Measurements from ENCODE around the gene LIPC.
"Not testable (repeated sequence)": the region's sequence is repeated elsewhere in the genome, so short reads cannot be mapped to it uniquely, and the experiment has no call there.

Gene LIPC

GRCh38 chr15:58593870-58594269 lies 162.1 kb downstream of the LIPC start:
- no peak for DNase-seq

GRCh38 chr15:58594898-58595297 lies 163.1 kb downstream of the LIPC start:
- DNase-seq = no peak

GRCh38 chr15:58595516-58596263 lies 163.9 kb downstream of the LIPC start:
- no peak for DNase-seq

- DNase-seq = no peak
Observed at GRCh38 chr15:58597943-58598828, 166.4 kb downstream of the LIPC start.

GRCh38 chr15:58598829-58599210 lies 167.0 kb downstream of the LIPC start:
- DNase-seq = no peak

- DNase-seq = no peak
Observed at GRCh38 chr15:58602823-58603222, 171.0 kb downstream of the LIPC start.

- not testable (repeated sequence) for DNase-seq
Observed at GRCh38 chr15:58603927-58604326, 172.1 kb downstream of the LIPC start.

- DNase-seq = no peak
Observed at GRCh38 chr15:58604455-58604923, 172.7 kb downstream of the LIPC start.

- DNase-seq = no peak
Observed at GRCh38 chr15:58605931-58606530, 174.2 kb downstream of the LIPC start.

- no peak for DNase-seq
Observed at GRCh38 chr15:58606577-58607080, 174.8 kb downstream of the LIPC start.

- DNase-seq = no peak
Observed at GRCh38 chr15:58608129-58608590, 176.4 kb downstream of the LIPC start.

- no peak for DNase-seq
Observed at GRCh38 chr15:58608711-58609110, 176.9 kb downstream of the LIPC start.

- DNase-seq = no peak
Observed at GRCh38 chr15:58611731-58612676, 180.2 kb downstream of the LIPC start.

- DNase-seq = no peak
Observed at GRCh38 chr15:58616171-58616570, 184.4 kb downstream of the LIPC start.

All from CD4-positive, alpha-beta T cell treated with Interleukin-17A for 4 hours (primary cell).